Ectodermal cell (in vitro differentiated cells): Measurements from ENCODE around the gene PPP3CA.
"Not testable (repeated sequence)": the region's sequence is repeated elsewhere in the genome, so short reads cannot be mapped to it uniquely, and the experiment has no call there.

Experiments
- H3K27ac ChIP-seq: 2 replicates; pipeline ENCODE4 v1.7.0; 2013; ENCODE audit warnings: mild to moderate bottlenecking, low read depth, low read length; ENCODE audit not compliant: insufficient read depth, poor library complexity, severe bottlenecking
- H3K27me3 ChIP-seq: 2 replicates; pipeline ENCODE4 v1.7.0; 2013; ENCODE audit warnings: mild to moderate bottlenecking, low read length; ENCODE audit not compliant: insufficient read depth, control insufficient read depth, poor library complexity, severe bottlenecking
- H3K36me3 ChIP-seq: one replicate; pipeline ENCODE4 v1.7.0; 2013; ENCODE audit warnings: low read length; ENCODE audit not compliant: control insufficient read depth, insufficient read depth
- H3K4me1 ChIP-seq: one replicate; pipeline ENCODE4 v1.7.0; 2013; ENCODE audit warnings: low read length; ENCODE audit not compliant: control insufficient read depth, insufficient read depth
- H3K4me3 ChIP-seq: 2 replicates; pipeline ENCODE4 v1.7.0; 2013; ENCODE audit warnings: low read depth, low read length, control low read depth; ENCODE audit not compliant: insufficient read depth
- H3K9me3 ChIP-seq: 2 replicates; pipeline ENCODE4 v1.7.0; 2013; ENCODE audit warnings: mild to moderate bottlenecking, low read length, moderate library complexity; ENCODE audit not compliant: control insufficient read depth
- whole genome bisulfite sequencing, 2 experiments: methylation state at CpG; one replicate each; pipeline ENCODE4 v1.1.7; 2013; ENCODE audit warnings: missing lambda C conversion rate in 2 of 2; 5-methylcytosine and 5-hydroxymethylcytosine counted together

Gene PPP3CA

GRCh38 chr4:101240099-101240498 lies 107.2 kb downstream of the PPP3CA start:
- no peaks in the 10 kb centered on the region for H3K4me1 ChIP-seq
- no peaks in the 10 kb centered on the region for H3K9me3 ChIP-seq
- no peaks in the 10 kb centered on the region for H3K27me3 ChIP-seq
- H3K4me3 ChIP-seq: no peak overlapping the region
- WGBS, 2 experiments: 97 to 100% methylated on average over 2 to 3 of the region's 3 CpGs
- no peaks in the 10 kb centered on the region for H3K36me3 ChIP-seq
- H3K27ac ChIP-seq: no peak overlapping the region

DNA sequence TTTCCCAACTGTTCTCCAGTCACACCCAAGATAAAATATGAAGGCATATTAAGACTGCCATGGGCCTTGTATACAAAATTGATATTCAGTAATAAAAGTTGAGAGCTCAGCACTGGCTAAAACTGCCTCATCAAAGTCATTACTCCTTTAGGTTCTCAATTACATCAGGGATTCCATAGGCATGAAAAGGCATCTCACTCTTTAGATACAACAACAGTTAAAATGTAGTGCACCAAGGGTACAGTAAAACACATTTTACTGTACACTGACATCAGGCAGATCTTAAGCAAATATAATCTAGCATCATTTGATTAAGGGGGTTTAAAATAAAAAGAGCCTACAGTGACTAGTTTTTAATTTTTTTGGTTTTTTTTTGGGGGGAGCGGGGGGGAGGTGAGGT lies 107.7 kb downstream of the PPP3CA start:
- H3K4me1 ChIP-seq: no peaks in the 10 kb centered on the region
- no peaks in the 10 kb centered on the region for H3K36me3 ChIP-seq
- H3K9me3 ChIP-seq: no peaks in the 10 kb centered on the region
- no peak overlapping the region for H3K4me3 ChIP-seq
- H3K27ac ChIP-seq: no peak overlapping the region
- WGBS, 2 experiments: 86 to 92% methylated on average over 1 of the region's 1 CpG
- H3K27me3 ChIP-seq: no peaks in the 10 kb centered on the region

DNA sequence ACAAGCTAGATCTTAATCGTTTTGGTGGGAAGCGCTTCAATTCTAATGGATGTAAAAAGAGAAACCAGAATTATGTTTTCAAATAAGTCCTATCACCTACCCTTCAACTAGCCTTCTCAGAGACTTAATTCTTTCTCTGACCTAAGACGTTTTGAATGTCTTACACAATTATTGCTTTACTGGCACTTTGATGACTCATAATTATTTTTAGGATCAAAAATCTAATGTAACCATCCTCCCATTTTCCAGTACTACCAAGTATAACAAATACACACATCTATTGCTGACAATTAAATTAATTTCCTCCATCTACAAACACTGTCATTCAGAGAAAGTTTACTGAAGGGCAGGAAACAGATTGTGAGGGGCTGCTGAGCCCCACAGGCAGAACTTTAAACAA lies 108.6 kb downstream of the PPP3CA start:
- H3K27ac ChIP-seq: no peak overlapping the region
- H3K9me3 ChIP-seq: no peaks in the 10 kb centered on the region
- H3K4me3 ChIP-seq: no peak overlapping the region
- 92 to 100% methylated on average over 2 to 3 of the region's 3 CpGs for WGBS, 2 experiments
- H3K4me1 ChIP-seq: no peaks in the 10 kb centered on the region
- no peaks in the 10 kb centered on the region for H3K36me3 ChIP-seq
- no peaks in the 10 kb centered on the region for H3K27me3 ChIP-seq

GRCh38 chr4:101237773-101238172 lies 109.6 kb downstream of the PPP3CA start:
- no peak overlapping the region for H3K27ac ChIP-seq
- no peak overlapping the region for H3K4me3 ChIP-seq
- H3K9me3 ChIP-seq: no peaks in the 10 kb centered on the region
- no peaks in the 10 kb centered on the region for H3K27me3 ChIP-seq
- no peaks in the 10 kb centered on the region for H3K36me3 ChIP-seq
- no peaks in the 10 kb centered on the region for H3K4me1 ChIP-seq
- whole genome bisulfite sequencing, 2 experiments: 88 to 92% methylated on average over 1 of the region's 3 CpGs

DNA sequence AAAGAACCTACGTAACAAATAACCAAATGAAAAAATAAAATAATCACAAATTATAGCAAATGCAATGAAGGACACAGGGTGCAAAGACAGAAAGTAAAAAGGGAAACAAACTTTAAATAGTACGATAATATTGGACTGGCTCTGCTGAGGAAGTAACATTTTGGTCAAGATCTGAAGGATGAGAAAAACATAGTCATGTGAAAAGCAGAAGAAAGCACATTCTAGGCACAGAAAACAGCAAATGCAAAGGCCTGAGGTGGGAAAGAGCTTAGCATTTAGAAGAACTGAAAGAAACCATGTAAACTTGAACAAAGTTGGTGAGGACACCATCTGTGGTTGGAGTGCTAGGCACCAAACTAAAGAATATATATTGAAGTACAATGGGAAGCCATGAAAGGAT lies 111.2 kb downstream of the PPP3CA start:
- H3K4me1 ChIP-seq: no peaks in the 10 kb centered on the region
- WGBS, 2 experiments: 98 to 100% methylated on average over 1 to 2 of the region's 2 CpGs
- no peaks in the 10 kb centered on the region for H3K27me3 ChIP-seq
- no peaks in the 10 kb centered on the region for H3K36me3 ChIP-seq
- H3K9me3 ChIP-seq: no peaks in the 10 kb centered on the region
- H3K27ac ChIP-seq: no peak overlapping the region
- H3K4me3 ChIP-seq: no peak overlapping the region

DNA sequence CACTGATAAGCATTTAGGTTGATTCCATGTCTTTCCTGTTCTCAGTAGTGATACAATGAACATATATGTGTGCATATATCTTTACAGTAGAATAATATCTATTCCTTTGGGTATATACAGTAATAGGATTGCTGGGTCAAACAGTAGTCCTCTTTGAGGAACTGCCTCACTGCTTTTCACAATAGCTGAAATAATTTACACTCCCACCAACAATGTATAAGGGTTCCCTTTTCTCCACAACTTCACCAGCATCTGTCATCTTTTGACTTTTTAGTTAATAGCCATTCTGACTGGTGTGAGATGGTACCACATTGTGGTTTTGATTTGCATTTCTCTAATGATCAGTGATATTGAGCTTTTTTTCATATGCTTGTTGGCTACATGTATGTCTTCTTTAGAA lies 113.2 kb downstream of the PPP3CA start:
- H3K27ac ChIP-seq, H3K36me3 ChIP-seq, H3K9me3 ChIP-seq, H3K4me1 ChIP-seq, H3K4me3 ChIP-seq, H3K27me3 ChIP-seq: not testable (repeated sequence)

DNA sequence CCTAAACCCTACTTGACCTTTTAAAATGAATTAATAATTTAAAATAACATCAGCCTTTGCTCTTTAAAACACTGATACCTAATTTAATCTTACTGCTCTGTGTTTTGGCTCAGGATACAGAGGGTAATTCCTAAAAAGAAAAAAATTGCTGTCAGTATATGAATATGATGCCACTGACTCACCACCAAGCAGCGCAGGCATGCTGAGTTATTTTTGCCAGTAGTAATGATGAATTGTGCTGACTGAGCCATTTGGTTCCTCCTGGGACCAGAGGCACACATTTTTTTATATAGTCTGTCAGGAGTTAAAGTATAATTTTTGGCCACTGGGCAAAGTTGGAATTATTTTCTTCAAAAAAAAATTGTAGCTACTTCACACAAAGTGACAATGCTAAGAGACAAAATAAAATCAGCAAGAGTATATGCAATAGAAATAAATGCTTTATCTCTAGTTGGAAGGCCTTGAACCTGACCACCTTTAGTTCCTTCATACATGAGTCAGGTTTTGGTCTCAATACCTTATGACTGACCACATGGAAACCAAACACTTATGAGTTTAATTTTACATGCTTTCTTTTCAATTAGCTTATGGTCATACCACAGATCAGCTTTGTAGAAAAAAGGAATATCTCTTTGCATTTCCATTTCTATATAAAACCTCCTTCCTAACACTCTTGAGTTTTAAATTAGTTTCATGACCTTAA lies 115.1 kb downstream of the PPP3CA start:
- H3K9me3 ChIP-seq: no peaks in the 10 kb centered on the region
- H3K4me1 ChIP-seq: no peaks in the 10 kb centered on the region
- no peaks in the 10 kb centered on the region for H3K36me3 ChIP-seq
- no peaks in the 10 kb centered on the region for H3K27me3 ChIP-seq
- 92 to 100% methylated on average over 1 of the region's 1 CpG for WGBS, 2 experiments
- H3K27ac ChIP-seq: no peak overlapping the region
- H3K4me3 ChIP-seq: no peak overlapping the region

GRCh38 chr4:101230801-101231426 lies 116.4 kb downstream of the PPP3CA start:
- Histone ChIP-seq H3K4me3 (no peak overlapping the region), H3K36me3 (no peaks in the 10 kb centered on the region), H3K9me3 (no peaks in the 10 kb centered on the region), H3K27me3 (no peaks in the 10 kb centered on the region), H3K4me1 (no peaks in the 10 kb centered on the region), H3K27ac (no peak overlapping the region)
- 86 to 90% methylated on average over 3 of the region's 3 CpGs for WGBS, 2 experiments

- 94 to 100% methylated on average over 2 of the region's 2 CpGs for WGBS, 2 experiments
- Histone ChIP-seq H3K4me3 (no peak overlapping the region), H3K4me1 (no peaks in the 10 kb centered on the region), H3K9me3 (no peaks in the 10 kb centered on the region), H3K36me3 (no peaks in the 10 kb centered on the region), H3K27ac (no peak overlapping the region), H3K27me3 (no peaks in the 10 kb centered on the region)
Measured at GRCh38 chr4:101229116-101229515, 118.2 kb downstream of the PPP3CA start.

DNA sequence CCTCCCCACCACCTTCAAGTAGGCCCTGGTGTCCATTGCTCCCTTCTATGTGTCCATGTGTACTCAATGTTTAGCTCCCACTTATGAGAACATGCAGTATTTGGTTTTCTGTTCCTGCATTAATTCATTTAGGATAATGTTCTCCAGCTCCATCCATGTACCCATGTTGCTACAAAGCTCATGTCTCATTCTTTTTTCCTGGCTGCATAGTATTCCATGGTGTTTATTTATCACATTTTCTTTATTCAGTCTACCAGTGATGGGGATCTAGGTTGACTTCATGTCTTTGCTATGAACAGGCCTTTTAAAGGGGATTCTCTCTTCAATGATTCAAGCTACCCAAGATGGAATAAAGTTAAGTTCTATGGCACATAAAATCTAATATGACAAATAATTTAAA lies 119.6 kb downstream of the PPP3CA start:
- Histone ChIP-seq H3K36me3 (no peaks in the 10 kb centered on the region), H3K27ac (no peak overlapping the region), H3K9me3 (no peaks in the 10 kb centered on the region), H3K4me1 (no peaks in the 10 kb centered on the region), H3K4me3 (no peak overlapping the region), H3K27me3 (no peaks in the 10 kb centered on the region)
